Fibroblast of mammary gland (primary cell): ENCODE results near the gene EIF3M.

ENCODE experiments used
- DNase-seq: peaks from one replicate; pipeline ENCODE4 v3.0.0-alpha.2; 2010; ENCODE audit warnings: low read depth
- H3K4me3 ChIP-seq: 2 replicates; pipeline ENCODE4 v1.5.1; 2011; ENCODE audit warnings: low read depth, mild to moderate bottlenecking, low read length, moderate library complexity; ENCODE audit not compliant: control insufficient read depth
- TF ChIP-seq, protein P1 (sequence below): conservative IDR thresholded peaks from 2 replicates; pipeline ENCODE4 v1.5.1; 2011; ENCODE audit warnings: low read depth, low read length, inconsistent platforms; ENCODE audit not compliant: control insufficient read depth, insufficient read depth

EIF3M gene

DNA sequence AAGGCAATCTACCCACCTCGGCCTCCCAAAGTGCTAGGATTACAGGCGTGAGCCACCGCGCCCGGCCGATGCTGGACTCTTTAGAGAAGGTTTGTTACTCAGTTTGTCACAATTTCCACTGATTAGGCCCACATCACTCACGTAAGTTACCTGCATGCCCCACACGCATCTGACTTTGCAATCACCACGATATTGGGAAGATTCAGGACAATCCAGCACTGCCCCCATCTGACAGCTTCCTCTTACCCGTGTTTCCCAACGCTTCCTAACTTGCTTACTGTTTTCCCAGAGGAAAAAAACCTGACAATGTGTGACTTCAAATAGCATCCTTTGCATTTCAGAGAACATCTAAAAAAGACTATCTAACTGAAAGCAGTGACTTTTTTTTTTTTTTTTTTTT lies 21.8 kb upstream of the EIF3M start:
- no peak overlapping the region for H3K4me3 ChIP-seq
- no peak for DNase-seq
- TF ChIP-seq, protein P1, sequence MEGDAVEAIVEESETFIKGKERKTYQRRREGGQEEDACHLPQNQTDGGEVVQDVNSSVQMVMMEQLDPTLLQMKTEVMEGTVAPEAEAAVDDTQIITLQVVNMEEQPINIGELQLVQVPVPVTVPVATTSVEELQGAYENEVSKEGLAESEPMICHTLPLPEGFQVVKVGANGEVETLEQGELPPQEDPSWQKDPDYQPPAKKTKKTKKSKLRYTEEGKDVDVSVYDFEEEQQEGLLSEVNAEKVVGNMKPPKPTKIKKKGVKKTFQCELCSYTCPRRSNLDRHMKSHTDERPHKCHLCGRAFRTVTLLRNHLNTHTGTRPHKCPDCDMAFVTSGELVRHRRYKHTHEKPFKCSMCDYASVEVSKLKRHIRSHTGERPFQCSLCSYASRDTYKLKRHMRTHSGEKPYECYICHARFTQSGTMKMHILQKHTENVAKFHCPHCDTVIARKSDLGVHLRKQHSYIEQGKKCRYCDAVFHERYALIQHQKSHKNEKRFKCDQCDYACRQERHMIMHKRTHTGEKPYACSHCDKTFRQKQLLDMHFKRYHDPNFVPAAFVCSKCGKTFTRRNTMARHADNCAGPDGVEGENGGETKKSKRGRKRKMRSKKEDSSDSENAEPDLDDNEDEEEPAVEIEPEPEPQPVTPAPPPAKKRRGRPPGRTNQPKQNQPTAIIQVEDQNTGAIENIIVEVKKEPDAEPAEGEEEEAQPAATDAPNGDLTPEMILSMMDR, result no peak

DNA sequence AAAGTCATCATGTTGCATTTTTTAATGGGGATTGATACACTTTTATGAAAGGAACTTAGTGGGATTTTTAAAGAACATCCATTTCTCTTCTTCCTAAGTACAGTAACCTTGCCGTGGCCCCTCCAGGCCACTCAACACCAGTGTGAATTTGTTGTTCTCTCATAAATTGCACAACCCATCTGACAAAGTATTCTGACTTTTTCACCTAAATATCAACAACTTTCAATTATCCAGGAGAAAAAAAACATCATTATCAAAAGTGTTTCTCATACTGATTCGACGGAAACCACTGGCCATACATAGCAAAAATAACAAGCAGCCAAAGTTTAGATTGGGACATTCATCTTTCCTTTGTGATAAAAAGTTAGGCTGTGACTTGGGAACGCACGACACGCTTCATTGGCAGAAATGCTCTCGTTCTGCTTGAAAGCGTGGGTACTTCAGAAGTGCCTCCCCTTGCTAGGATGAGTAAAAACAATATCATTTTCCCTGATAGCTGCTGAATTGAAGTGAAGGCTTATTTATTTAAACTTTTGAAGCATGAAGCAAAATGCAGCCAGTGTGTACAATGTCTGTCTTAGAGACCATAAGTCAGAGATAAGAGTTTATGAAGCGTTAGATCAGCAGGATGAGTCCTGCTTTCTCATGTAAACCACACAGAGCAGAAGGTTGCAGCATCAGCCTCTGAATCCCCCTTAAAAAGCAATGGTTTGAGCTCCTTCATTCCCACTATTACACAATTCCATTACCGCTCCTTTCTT lies 20.6 kb upstream of the EIF3M start:
- DNase-seq, result no peak
- TF ChIP-seq, protein P1, result no peak
- no peak overlapping the region for H3K4me3 ChIP-seq

DNA sequence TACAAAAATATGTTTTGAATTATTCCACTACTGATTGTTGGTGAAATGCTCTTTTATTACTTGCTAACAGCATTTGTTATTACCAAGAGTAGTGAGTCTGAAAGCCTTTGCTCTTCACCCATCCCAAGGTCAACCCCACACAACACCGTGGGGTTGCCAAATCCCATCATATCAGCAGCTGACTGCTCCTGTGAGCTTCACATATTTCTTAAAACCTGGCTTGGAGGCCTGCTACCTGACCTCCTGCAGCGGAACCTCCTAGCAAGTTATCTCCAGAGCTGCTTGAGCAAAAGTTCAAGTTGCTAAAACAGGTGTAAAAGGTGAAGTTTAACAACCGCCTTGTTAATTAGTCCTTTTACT lies 20.1 kb upstream of the EIF3M start:
- TF ChIP-seq, protein P1, result no peak
- no peak overlapping the region for H3K4me3 ChIP-seq
- DNase-seq, result no peak

DNA sequence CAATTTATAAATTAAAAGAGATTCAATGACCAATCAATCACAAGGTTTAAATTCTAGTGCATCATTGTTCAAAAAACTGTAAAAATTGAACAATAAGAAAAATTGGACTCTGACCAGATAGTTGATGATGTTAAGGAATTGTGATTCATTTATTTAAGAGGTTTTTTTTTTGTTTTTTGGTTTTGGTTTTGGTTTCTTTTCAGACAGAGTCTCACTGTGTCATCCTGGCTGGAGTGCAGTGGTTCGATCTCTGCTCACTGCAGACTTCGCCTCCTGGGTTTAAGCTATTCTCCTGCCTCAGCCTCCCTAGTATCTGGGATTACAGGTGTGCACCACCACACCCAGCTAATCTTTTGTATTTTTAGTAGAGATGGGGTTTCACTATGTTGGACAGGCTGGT lies 17.1 kb upstream of the EIF3M start:
- TF ChIP-seq, protein P1, result no peak
- no peak for DNase-seq
- no peak overlapping the region for H3K4me3 ChIP-seq

DNA sequence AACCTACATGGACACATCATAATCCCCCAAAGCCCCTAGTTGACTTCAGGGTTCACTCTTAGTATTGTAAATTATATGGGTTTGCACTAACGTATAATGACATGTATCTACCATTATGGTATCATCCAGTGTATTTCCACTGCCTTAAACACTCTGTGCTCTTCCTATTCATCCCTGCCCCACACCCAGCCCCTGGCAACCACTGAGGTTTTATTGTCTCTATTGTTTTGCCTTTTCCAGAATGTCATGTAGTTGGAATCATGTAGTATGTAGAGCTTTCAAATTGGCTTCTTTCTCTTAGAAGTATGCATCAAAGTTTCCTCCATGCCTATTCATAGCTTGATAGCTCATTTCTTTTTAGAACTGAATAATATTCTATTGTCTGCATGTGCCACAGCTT lies 16.5 kb upstream of the EIF3M start:
- TF ChIP-seq, protein P1, result no peak
- no peak for DNase-seq
- H3K4me3 ChIP-seq, result no peak overlapping the region

DNA sequence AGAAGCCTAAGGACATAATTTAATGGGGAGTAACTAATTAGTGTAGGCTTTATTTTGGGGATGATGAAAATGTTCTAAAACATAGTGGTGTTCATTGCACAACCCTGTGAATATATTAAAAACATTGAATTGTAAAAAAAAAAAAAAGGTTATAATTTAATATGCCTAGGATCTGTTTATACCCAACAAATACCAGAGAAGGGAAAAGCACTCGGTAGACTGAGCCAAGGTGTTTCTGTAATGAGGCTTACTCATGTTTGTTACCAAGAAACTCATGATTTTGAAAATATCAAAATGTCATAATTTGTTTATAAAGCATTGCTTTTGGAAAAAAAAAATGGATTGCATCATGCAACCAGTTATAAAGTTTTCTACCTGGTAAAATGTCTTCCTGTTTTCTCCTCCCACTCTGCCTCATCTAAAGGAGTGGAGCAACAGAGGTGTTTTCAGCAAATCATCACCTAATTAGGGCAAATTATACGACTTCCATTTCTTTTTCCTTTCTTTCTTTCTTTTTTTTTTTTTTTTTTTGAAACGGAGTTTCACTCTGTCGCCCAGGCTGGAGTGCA lies 14.2 kb upstream of the EIF3M start:
- TF ChIP-seq, protein P1, result no peak
- H3K4me3 ChIP-seq, result no peak overlapping the region
- no peak for DNase-seq
